Right atrium auricular region (tissue), 2 donors: ENCODE results near the gene SCGN. TPM values are rescaled to one million over a fixed set of nuclear protein-coding genes. Genes with fewer than 3 reads are reported as not detected.

Experiments used
- DNase-seq: peaks from one replicate; pipeline ENCODE4 v3.0.0-alpha.2; 2019; ENCODE audit warnings: low spot score
- H3K27ac ChIP-seq, 2 donors: fragments of 200-600 bp; sonication (generic); 1 replicate in 1 of 2; 2 replicates in 1 of 2; pipeline ENCODE4 v1.5.1; 2016 to 2019
- H3K27me3 ChIP-seq, 2 donors: fragments of 200-600 bp; sonication (generic); one replicate each; pipeline versions ENCODE4 v1.5.1 to v1.6.0; 2017 to 2019
- H3K36me3 ChIP-seq: fragments of 200-600 bp; sonication (generic); one replicate; pipeline ENCODE4 v1.5.1; 2016
- H3K4me1 ChIP-seq, 2 donors: fragments of 200-600 bp; sonication (generic); one replicate each; pipeline versions ENCODE4 v1.5.1 to v1.6.0; 2017 to 2019
- H3K4me3 ChIP-seq, 2 donors: fragments of 200-600 bp; sonication (generic); 1 replicate in 1 of 2; 2 replicates in 1 of 2; pipeline ENCODE4 v1.5.1; 2017 to 2019; ENCODE audit warnings: mild to moderate bottlenecking in 1 of 2, moderate library complexity in 1 of 2
- H3K9me3 ChIP-seq, 2 donors: fragments of 200-600 bp; sonication (generic); one replicate each; pipeline ENCODE4 v1.5.1; 2019
- total RNA-seq, 2 donors: library from RNA; depleted of rRNA; stranded (reverse); fragments of >200 nt; gene quantifications; one replicate each; pipeline ENCODE4 v1.1.0, GENCODE V29; 2016
- TF ChIP-seq, protein P1 (sequence below), 2 donors: fragments of 200-600 bp; sonication (generic); IDR thresholded peaks; one replicate each; pipeline ENCODE4 v1.5.1; 2019; ENCODE audit warnings: antibody characterized with exemption in 2 of 2

The SCGN gene
- total RNA-seq, 2 donors from 2014 or later: 14.1 to 19.7 TPM

- no peaks in the 10 kb centered on the region for H3K27me3 ChIP-seq
- no peak overlapping the region for H3K27ac ChIP-seq
- TF ChIP-seq, protein P1, sequence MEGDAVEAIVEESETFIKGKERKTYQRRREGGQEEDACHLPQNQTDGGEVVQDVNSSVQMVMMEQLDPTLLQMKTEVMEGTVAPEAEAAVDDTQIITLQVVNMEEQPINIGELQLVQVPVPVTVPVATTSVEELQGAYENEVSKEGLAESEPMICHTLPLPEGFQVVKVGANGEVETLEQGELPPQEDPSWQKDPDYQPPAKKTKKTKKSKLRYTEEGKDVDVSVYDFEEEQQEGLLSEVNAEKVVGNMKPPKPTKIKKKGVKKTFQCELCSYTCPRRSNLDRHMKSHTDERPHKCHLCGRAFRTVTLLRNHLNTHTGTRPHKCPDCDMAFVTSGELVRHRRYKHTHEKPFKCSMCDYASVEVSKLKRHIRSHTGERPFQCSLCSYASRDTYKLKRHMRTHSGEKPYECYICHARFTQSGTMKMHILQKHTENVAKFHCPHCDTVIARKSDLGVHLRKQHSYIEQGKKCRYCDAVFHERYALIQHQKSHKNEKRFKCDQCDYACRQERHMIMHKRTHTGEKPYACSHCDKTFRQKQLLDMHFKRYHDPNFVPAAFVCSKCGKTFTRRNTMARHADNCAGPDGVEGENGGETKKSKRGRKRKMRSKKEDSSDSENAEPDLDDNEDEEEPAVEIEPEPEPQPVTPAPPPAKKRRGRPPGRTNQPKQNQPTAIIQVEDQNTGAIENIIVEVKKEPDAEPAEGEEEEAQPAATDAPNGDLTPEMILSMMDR (IDR thresholded peaks at IDR 0.05): no peak
- DNase-seq: no peak
- no peak overlapping the region for H3K4me3 ChIP-seq
- no peaks in the 10 kb centered on the region for H3K9me3 ChIP-seq
- no peaks in the 10 kb centered on the region for H3K4me1 ChIP-seq
- no peaks in the 10 kb centered on the region for H3K36me3 ChIP-seq
Measured at GRCh38 chr6:25671652-25672051, 19.6 kb downstream of the SCGN start.

GRCh38 chr6:25675167-25675566 lies 23.2 kb downstream of the SCGN start:
- Histone ChIP-seq H3K4me3 (no peak overlapping the region), H3K27me3 (no peaks in the 10 kb centered on the region), H3K4me1 (no peaks in the 10 kb centered on the region), H3K36me3 (no peaks in the 10 kb centered on the region), H3K9me3 (no peaks in the 10 kb centered on the region), H3K27ac (no peak overlapping the region)
- no peak for DNase-seq
- TF ChIP-seq, protein P1 (IDR thresholded peaks at IDR 0.05): no peak

DNA sequence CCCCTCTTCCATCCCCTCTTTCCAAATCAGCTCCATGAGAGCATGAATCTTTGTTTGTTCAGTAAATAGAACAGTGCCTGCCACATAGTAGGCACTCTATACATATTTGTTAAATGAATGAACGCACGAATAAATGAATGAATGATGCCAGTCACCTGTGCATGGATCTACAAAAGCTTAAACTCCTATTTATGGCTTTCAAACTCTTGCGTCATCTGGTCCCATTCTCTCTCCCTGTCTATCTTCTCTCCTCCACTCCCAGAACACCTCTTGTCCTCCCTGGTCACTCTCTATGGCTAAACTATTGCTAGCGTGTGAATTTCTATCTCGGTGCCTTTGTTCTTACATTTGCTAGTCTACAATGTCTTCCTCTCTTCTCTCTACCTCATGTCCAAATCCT lies 24.8 kb downstream of the SCGN start:
- Histone ChIP-seq H3K27ac (no peak overlapping the region), H3K4me1 (no peaks in the 10 kb centered on the region), H3K36me3 (no peaks in the 10 kb centered on the region), H3K9me3 (no peaks in the 10 kb centered on the region), H3K4me3 (no peak overlapping the region), H3K27me3 (no peaks in the 10 kb centered on the region)
- no peak for DNase-seq
- TF ChIP-seq, protein P1 (IDR thresholded peaks at IDR 0.05): no peak

- no peak for DNase-seq
- Histone ChIP-seq H3K27ac (no peak overlapping the region), H3K27me3 (no peaks in the 10 kb centered on the region), H3K4me1 (no peaks in the 10 kb centered on the region), H3K4me3 (no peak overlapping the region), H3K36me3 (no peaks in the 10 kb centered on the region), H3K9me3 (no peaks in the 10 kb centered on the region)
- TF ChIP-seq, protein P1 (IDR thresholded peaks at IDR 0.05): no peak
Measured at GRCh38 chr6:25681848-25682247, 29.8 kb downstream of the SCGN start.

DNA sequence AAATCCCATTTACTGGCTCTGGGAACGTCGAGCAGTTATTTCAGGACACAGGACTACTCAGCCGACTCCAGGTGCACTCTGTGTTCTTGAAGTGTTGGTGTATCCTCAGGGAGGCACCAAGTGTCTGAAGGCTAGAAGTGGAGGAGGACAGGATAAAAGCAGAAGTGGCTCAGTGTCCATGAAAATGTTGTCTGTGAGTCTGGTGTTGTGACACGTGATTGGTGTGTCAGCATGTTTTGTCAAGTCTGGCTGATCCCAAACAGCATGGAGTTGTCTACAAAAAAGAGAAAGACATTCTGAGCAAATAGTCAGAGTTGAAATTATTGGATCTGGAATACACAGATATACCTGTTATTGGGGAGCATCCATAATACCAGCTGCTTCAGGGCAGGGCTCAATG lies 30.3 kb downstream of the SCGN start:
- no peaks in the 10 kb centered on the region for H3K9me3 ChIP-seq
- TF ChIP-seq, protein P1 (IDR thresholded peaks at IDR 0.05): no peak
- no peaks in the 10 kb centered on the region for H3K36me3 ChIP-seq
- H3K27ac ChIP-seq: no peak overlapping the region
- DNase-seq: no peak
- no peaks in the 10 kb centered on the region for H3K4me1 ChIP-seq
- no peaks in the 10 kb centered on the region for H3K27me3 ChIP-seq
- H3K4me3 ChIP-seq: no peak overlapping the region

- no peak for DNase-seq
- H3K27me3 ChIP-seq: no peaks in the 10 kb centered on the region
- no peaks in the 10 kb centered on the region for H3K4me1 ChIP-seq
- TF ChIP-seq, protein P1 (IDR thresholded peaks at IDR 0.05): no peak
- no peaks in the 10 kb centered on the region for H3K9me3 ChIP-seq
- H3K36me3 ChIP-seq: no peaks in the 10 kb centered on the region
- no peak overlapping the region for H3K4me3 ChIP-seq
- no peak overlapping the region for H3K27ac ChIP-seq
Measured at GRCh38 chr6:25684565-25684964, 32.5 kb downstream of the SCGN start.
